ENCODE measurements around the gene DIRAS1.

- TF ChIP-seq CTCF (IDR thresholded peaks at IDR 0.05) (no peak), MAX (IDR thresholded peaks at IDR 0.05) (no peak), POLR2A (IDR thresholded peaks at IDR 0.05; ENCODE audit: low read length) (no peak), HDAC2 (IDR thresholded peaks at IDR 0.05) (no peak), MAFK (IDR thresholded peaks at IDR 0.05; ENCODE audit: partially characterized antibody) (no peak), FOSB (CRISPR knock-in tag; IDR thresholded peaks at IDR 0.05) (no peak)
These were observed 2.6 kb upstream of the DIRAS1 start for GRCh38 chr19:2723747-2724146.

Measured in A549 (cell line).